K562 (cell line): Measurements from ENCODE around the gene COQ4. TPM values are rescaled to one million over a fixed set of nuclear protein-coding genes. Genes with fewer than 3 reads are reported as not detected.

ENCODE experiments used
- BHLHE40 ChIP-seq: IDR thresholded peaks from 2 replicates; pipeline ENCODE4 v1.6.1; 2011; ENCODE audit warnings: low read length, improper control_type of control experiment
- HDAC1 ChIP-seq, 2 experiments: fragments of 450-650 bp; IDR thresholded peaks; 2 replicates each; pipeline ENCODE4 v1.6.1; 2016 to 2017; ENCODE audit warnings: inconsistent platforms in 1 of 2, mild to moderate bottlenecking in 1 of 2, moderate library complexity in 1 of 2
- KAT2B ChIP-seq: IDR thresholded peaks from one replicate; pipeline ENCODE4 v1.6.1; 2012; ENCODE audit warnings: low read depth, mild to moderate bottlenecking, control low read depth, inconsistent platforms, low read length, moderate library complexity
- KDM4B ChIP-seq, 2 experiments: fragments of 450-650 bp in 1 of 2; sonication (generic) in 1 of 2; IDR thresholded peaks; 2 replicates each; pipeline ENCODE4 v1.6.1; 2016 to 2017; ENCODE audit warnings: borderline replicate concordance in 2 of 2, antibody characterized with exemption in 1 of 2, low read depth in 1 of 2, mild to moderate bottlenecking in 1 of 2
- MECOM ChIP-seq: fragments of 250-450 bp; sonication (Bioruptor Pico); IDR thresholded peaks from 2 replicates; pipeline ENCODE4 v1.8.0; 2022; ENCODE audit warnings: inconsistent platforms
- MYNN ChIP-seq, 2 experiments: sonication (generic); formaldehyde crosslinking in 1 of 2; IDR thresholded peaks; 2 replicates each; pipeline versions ENCODE4 v1.5.0 to v1.6.1; 2016 to 2020; ENCODE audit warnings: antibody characterized with exemption in 1 of 2, missing genetic modification reagents in 1 of 2
- NFE2L1 ChIP-seq: fragments of 450-650 bp; IDR thresholded peaks from 2 replicates; pipeline ENCODE4 v1.6.1; 2016; ENCODE audit warnings: missing genetic modification characterization, low read depth, mild to moderate bottlenecking, missing compliant biosample characterization, moderate library complexity, borderline replicate concordance
- PHB2 ChIP-seq: fragments of 450-650 bp; IDR thresholded peaks from 2 replicates; pipeline ENCODE4 v1.6.1; 2017; ENCODE audit warnings: low read depth
- SNRNP70 ChIP-seq: fragments of 200-400 bp; formaldehyde crosslinking; optimal IDR thresholded peaks from 2 replicates; pipeline ENCODE3; 2017; ENCODE audit warnings: low read depth, low read length
- TSHZ1 ChIP-seq: fragments of 250-450 bp; sonication (Bioruptor Pico); IDR thresholded peaks from 2 replicates; pipeline ENCODE4 v1.4.0; 2020; ENCODE audit warnings: mild to moderate bottlenecking, moderate library complexity
- YY1 ChIP-seq, 3 experiments: IDR thresholded peaks; 2 replicates each; pipeline ENCODE4 v1.6.1; 2011; ENCODE audit warnings: low read length in 2 of 3, mild to moderate bottlenecking in 2 of 3, moderate library complexity in 2 of 3, borderline replicate concordance in 1 of 3, control low read depth in 1 of 3, low read depth in 1 of 3; ENCODE audit not compliant: insufficient read depth in 3 of 3, insufficient replicate concordance in 2 of 3, control insufficient read depth in 1 of 3, insufficient read length in 1 of 3; ENCODE audit errors: extremely low read depth in 1 of 3
- ZBTB33 ChIP-seq: sonication (generic); formaldehyde crosslinking; IDR thresholded peaks from 2 replicates; pipeline ENCODE4 v1.8.1; 2023; ENCODE audit warnings: mild to moderate bottlenecking, missing genetic modification reagents
- ZNF23 ChIP-seq: fragments of 250-450 bp; sonication (Bioruptor Pico); IDR thresholded peaks from 2 replicates; pipeline ENCODE4 v1.4.0; 2020; ENCODE audit warnings: mild to moderate bottlenecking
- ZNF354B ChIP-seq: fragments of 250-450 bp; sonication (Bioruptor Pico); IDR thresholded peaks from 2 replicates; pipeline ENCODE4 v1.4.0; 2020
- ZNF445 ChIP-seq: fragments of 250-450 bp; sonication (Bioruptor Pico); IDR thresholded peaks from 2 replicates; pipeline ENCODE4 v1.4.0; 2020; ENCODE audit warnings: low read depth, mild to moderate bottlenecking, moderate library complexity
- ZNF589 ChIP-seq: fragments of 200-800 bp; sonication (Bioruptor generic); IDR thresholded peaks from 2 replicates; pipeline ENCODE4 v1.6.1; 2016; ENCODE audit warnings: low read depth, missing genetic modification characterization, missing compliant biosample characterization
- ZNF79 ChIP-seq: fragments of 250-450 bp; sonication (Bioruptor Pico); IDR thresholded peaks from 2 replicates; pipeline ENCODE4 v1.4.0; 2020; ENCODE audit warnings: low read depth, mild to moderate bottlenecking, moderate library complexity
- polyA plus RNA-seq, 8 experiments: library from polyadenylated mRNA; depleted of rRNA in 4 of 8; stranded (reverse) in 5 of 8; unstranded in 3 of 8; fragments of >200 nt; fragmentation: Nextera tagmentation in 2 of 8; fragmentation: Illumina TruSeq in 1 of 8; extraction: Ambion mirVana in 2 of 8; extraction: Trizol in 1 of 8; gene quantifications; 2 replicates each; pipeline versions ENCODE4 v1.2.1 to v1.2.3, GENCODE V29; 2011 to 2014; ENCODE audit warnings: inconsistent platforms in 1 of 8, missing spikeins in 1 of 8
- total RNA-seq, 7 experiments: library from RNA; depleted of rRNA in 6 of 7; stranded (reverse); fragments of >200 nt in 6 of 7; fragmentation: Illumina TruSeq in 2 of 7; extraction: Trizol in 2 of 7; gene quantifications; 2 replicates each; pipeline versions ENCODE4 v1.2.1 to v1.2.3, GENCODE V29; 2011 to 2021; ENCODE audit warnings: low replicate concordance in 1 of 7
- TF ChIP-seq, protein P1 (sequence below): fragments of 250-450 bp; sonication (Bioruptor Pico); IDR thresholded peaks from 2 replicates; pipeline ENCODE4 v1.4.0; 2020; ENCODE audit warnings: mild to moderate bottlenecking
- TF ChIP-seq, protein P2 (sequence below), 2 experiments: fragments of 450-650 bp; IDR thresholded peaks; 2 replicates each; pipeline ENCODE4 v1.6.1; 2016

Gene COQ4
- total and polyA plus RNA-seq, 9 of the 15 experiments (the other 6 are each of a cell fraction or from before 2014, with no cell fraction given): 9.1 to 135 (median 67.2) TPM

- TF ChIP-seq MYNN (IDR thresholded peaks at IDR 0.05) (no peak), MYNN (CRISPR knock-in tag; IDR thresholded peaks at IDR 0.05) (no peak), KAT2B (no peak), BHLHE40 (peak; percentile 72; the same call in 1 of the 2 replicates), ZNF354B (CRISPR knock-in tag) (no peak), MECOM (CRISPR knock-in tag) (no peak), ZNF589 (CRISPR knock-in tag) (no peak), PHB2 (no peak), HDAC1 (IDR thresholded peaks at IDR 0.05) (no peak), SNRNP70 (no peak), NFE2L1 (tag) (no peak), TSHZ1 (CRISPR knock-in tag) (0 out of 2 replicates have a peak, but pooled peaks have one; percentile 43), ZBTB33 (CRISPR knock-in tag) (no peak), KDM4B (IDR thresholded peaks at IDR 0.05; ENCODE audit: borderline replicate concordance in 2 of 2, low read depth in 1 of 2) (no peak), ZNF445 (0 out of 2 replicates have a peak, but pooled peaks have one; percentile 16), YY1 (IDR thresholded peaks at IDR 0.05; ENCODE audit: borderline replicate concordance in 1 of 3, control insufficient read depth in 1 of 3, extremely low read depth in 1 of 3, insufficient read depth in 3 of 3, insufficient read length in 1 of 3, insufficient replicate concordance in 2 of 3, low read depth in 1 of 3, low read length in 2 of 3) (no peak), ZNF79 (no peak), ZNF23 (CRISPR knock-in tag) (no peak)
- TF ChIP-seq, protein P1, sequence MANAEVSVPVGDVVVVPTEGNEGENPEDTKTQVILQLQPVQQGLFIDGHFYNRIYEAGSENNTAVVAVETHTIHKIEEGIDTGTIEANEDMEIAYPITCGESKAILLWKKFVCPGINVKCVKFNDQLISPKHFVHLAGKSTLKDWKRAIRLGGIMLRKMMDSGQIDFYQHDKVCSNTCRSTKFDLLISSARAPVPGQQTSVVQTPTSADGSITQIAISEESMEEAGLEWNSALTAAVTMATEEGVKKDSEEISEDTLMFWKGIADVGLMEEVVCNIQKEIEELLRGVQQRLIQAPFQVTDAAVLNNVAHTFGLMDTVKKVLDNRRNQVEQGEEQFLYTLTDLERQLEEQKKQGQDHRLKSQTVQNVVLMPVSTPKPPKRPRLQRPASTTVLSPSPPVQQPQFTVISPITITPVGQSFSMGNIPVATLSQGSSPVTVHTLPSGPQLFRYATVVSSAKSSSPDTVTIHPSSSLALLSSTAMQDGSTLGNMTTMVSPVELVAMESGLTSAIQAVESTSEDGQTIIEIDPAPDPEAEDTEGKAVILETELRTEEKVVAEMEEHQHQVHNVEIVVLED (CRISPR knock-in tag): no peak
- TF ChIP-seq, protein P2, sequence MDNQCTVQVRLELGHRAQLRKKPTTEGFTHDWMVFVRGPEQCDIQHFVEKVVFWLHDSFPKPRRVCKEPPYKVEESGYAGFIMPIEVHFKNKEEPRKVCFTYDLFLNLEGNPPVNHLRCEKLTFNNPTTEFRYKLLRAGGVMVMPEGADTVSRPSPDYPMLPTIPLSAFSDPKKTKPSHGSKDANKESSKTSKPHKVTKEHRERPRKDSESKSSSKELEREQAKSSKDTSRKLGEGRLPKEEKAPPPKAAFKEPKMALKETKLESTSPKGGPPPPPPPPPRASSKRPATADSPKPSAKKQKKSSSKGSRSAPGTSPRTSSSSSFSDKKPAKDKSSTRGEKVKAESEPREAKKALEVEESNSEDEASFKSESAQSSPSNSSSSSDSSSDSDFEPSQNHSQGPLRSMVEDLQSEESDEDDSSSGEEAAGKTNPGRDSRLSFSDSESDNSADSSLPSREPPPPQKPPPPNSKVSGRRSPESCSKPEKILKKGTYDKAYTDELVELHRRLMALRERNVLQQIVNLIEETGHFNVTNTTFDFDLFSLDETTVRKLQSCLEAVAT (IDR thresholded peaks at IDR 0.05): no peak
These were observed 698 bp upstream of the COQ4 start (continued) for GRCh38 chr9:128321879-128322403.
